Heart right ventricle (tissue), 16 donors: ENCODE measurements around the gene SHROOM4. TPM values are rescaled to one million over a fixed set of nuclear protein-coding genes. Genes with fewer than 3 reads are reported as not detected.

ENCODE experiments used
- ATAC-seq, 8 donors: fragments of 200-7000 bp; cut with Tn5 transposase; one replicate each; pipeline ENCODE4 v1.9.1; 2020; ENCODE audit warnings: mild to moderate bottlenecking in 8 of 8, moderate library complexity in 8 of 8, moderate number of reproducible peaks in 1 of 8
- DNase-seq, 2 donors: peaks; one replicate each; pipeline ENCODE4 v3.0.0-alpha.2; 2020
- H3K27ac ChIP-seq, 10 donors: fragments of 200-600 bp; sonication (generic) in 2 of 10; one replicate each; pipeline versions ENCODE4 v1.5.0 to v1.8.0; 2020 to 2022; ENCODE audit warnings: mild to moderate bottlenecking in 3 of 10
- H3K27me3 ChIP-seq, 7 donors: fragments of 200-600 bp; one replicate each; pipeline ENCODE4 v1.8.0; 2021 to 2022; ENCODE audit warnings: mild to moderate bottlenecking in 2 of 7
- H3K36me3 ChIP-seq, 9 donors: fragments of 200-600 bp; sonication (generic) in 1 of 9; one replicate each; pipeline versions ENCODE4 v1.5.0 to v1.8.0; 2020 to 2022; ENCODE audit warnings: mild to moderate bottlenecking in 2 of 9
- H3K4me1 ChIP-seq, 9 donors: fragments of 200-600 bp; sonication (generic) in 1 of 9; one replicate each; pipeline versions ENCODE4 v1.5.0 to v1.8.0; 2020 to 2022; ENCODE audit warnings: mild to moderate bottlenecking in 4 of 9
- H3K4me3 ChIP-seq, 10 donors: fragments of 200-600 bp; sonication (generic) in 2 of 10; one replicate each; pipeline versions ENCODE4 v1.5.0 to v1.8.0; 2020 to 2022; ENCODE audit warnings: mild to moderate bottlenecking in 7 of 10, moderate library complexity in 2 of 10
- H3K9me3 ChIP-seq, 11 donors: fragments of 200-600 bp in 10 of 11; sonication (generic) in 2 of 11; one replicate each; pipeline versions ENCODE4 v1.5.0 to v1.8.0; 2013 to 2022; ENCODE audit warnings: mild to moderate bottlenecking in 2 of 11, control low read depth in 1 of 11, moderate library complexity in 1 of 11
- WGBS, 2 donors: extraction: QIAGEN DNeasy Blood & Tissue Kit; methylation state at CpG; one replicate each; pipeline ENCODE4 v1.1.7; 2013; ENCODE audit warnings: inconsistent platforms in 1 of 2; 5-methylcytosine and 5-hydroxymethylcytosine counted together
- intact Hi-C, 10 donors: fragments of 100-400 bp; cut with DNase I; formaldehyde crosslinking; loops; one replicate each; pipeline versions ENCODE4 v1.11.1 to v1.14.2; 2022
- polyA plus RNA-seq, 2 donors: library from polyadenylated mRNA; stranded (reverse); fragments of 200-250 nt; gene quantifications; one replicate each; pipeline ENCODE4 v1.2.3, GENCODE V29; 2013
- total RNA-seq, 10 donors: library from RNA; stranded (reverse); fragmentation: NEBNext Ultra II Directional in 3 of 10; extraction: Animal tissue kit (Norgen Biotek cat#: 25700) in 3 of 10; gene quantifications; one replicate each; pipeline versions ENCODE4 v1.2.1 to v1.2.4, GENCODE V29; 2021 to 2023
- TF ChIP-seq, protein P1 (sequence below), 9 donors: fragments of 200-600 bp; sonication (generic) in 2 of 9; IDR thresholded peaks; one replicate each; pipeline versions ENCODE4 v1.5.0 to v1.8.0; 2021 to 2022; ENCODE audit warnings: antibody characterized with exemption in 9 of 9, mild to moderate bottlenecking in 5 of 9, moderate library complexity in 1 of 9
- donor health status: Arrhythmogenic right ventricular cardiomyopathy.
- donor health status: ischemic (EF 13 %, LVEDD 7.1; RV severe dilation, severe dysfunction).
- donor health status: healthy with polysubstance abuse.
- donor health status: DM: no; HTN: yes; CAD: no.
- donor health status: DM: no; HTN: no; CAD: no.
- donor health status: ischemic (EF 25% LVEDD 6.9; RV normal size, moderate dysfunction).
- donor health status: ischemic (EF 25% LVEDD 5.7; RV mildly dilated, moderate dysfunction).
- donor health status: healthy.
- donor health status: DM: yes; HTN: yes; CAD: no.
- donor health status: Ischemic cardiomyopathy.
- donor health status: ischemic (EF 35%, LVEDD 5.7; RV mildly dilated, moderate dysfunction).
- donor health status: nonischemic (EF 11% LVEDD 7.7; RV severe dilation, severe dysfunction).
- donor health status: DM: yes; HTN: yes; CAD: no.
- donor health status: PGD.
- donor health status: ischemic (EF 29% LVEDD 5.4; RV normal size, mild dysfunction).
- donor health status: nonischemic (EF 23%, LVEDD 6.1; RV moderate dilation, normal function).

Gene SHROOM4
- total and polyA plus RNA-seq, 12 donors: 3.6 to 17.9 (median 11.0) TPM

DNA sequence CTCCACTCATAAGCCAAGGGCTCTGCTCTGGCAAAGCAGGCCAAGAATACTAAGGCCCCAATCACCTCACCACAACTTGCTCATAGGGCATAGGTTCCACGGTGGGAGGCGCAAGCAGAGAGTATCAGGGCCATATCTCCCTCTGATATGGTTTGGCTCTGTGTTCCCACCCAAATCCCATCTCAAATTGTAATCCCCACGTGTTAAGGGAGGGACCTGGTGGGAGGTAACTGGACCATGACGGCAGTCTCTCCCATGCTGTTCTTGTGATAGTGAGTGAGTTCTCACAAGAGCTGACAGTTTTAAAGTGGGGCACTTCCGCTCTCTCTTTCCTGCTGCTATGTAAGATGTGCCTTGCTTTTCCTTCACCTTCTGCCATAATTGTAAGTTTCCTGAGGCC lies 88.7 kb downstream of the SHROOM4 start:
- DNase-seq: no peak
- H3K36me3 ChIP-seq: no peaks in the 10 kb centered on the region
- H3K4me3 ChIP-seq: no peak overlapping the region
- WGBS, 2 donors: 81 to 85% methylated on average over 5 of the region's 5 CpGs
- no peak overlapping the region for H3K27ac ChIP-seq
- H3K9me3 ChIP-seq: no peaks in the 10 kb centered on the region
- intact Hi-C loops: no loop called here
- H3K4me1 ChIP-seq: no peaks in the 10 kb centered on the region
- TF ChIP-seq, protein P1, sequence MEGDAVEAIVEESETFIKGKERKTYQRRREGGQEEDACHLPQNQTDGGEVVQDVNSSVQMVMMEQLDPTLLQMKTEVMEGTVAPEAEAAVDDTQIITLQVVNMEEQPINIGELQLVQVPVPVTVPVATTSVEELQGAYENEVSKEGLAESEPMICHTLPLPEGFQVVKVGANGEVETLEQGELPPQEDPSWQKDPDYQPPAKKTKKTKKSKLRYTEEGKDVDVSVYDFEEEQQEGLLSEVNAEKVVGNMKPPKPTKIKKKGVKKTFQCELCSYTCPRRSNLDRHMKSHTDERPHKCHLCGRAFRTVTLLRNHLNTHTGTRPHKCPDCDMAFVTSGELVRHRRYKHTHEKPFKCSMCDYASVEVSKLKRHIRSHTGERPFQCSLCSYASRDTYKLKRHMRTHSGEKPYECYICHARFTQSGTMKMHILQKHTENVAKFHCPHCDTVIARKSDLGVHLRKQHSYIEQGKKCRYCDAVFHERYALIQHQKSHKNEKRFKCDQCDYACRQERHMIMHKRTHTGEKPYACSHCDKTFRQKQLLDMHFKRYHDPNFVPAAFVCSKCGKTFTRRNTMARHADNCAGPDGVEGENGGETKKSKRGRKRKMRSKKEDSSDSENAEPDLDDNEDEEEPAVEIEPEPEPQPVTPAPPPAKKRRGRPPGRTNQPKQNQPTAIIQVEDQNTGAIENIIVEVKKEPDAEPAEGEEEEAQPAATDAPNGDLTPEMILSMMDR (IDR thresholded peaks at IDR 0.05): no peak
- peaks cover 0 to 4% (median 0%) of the 10 kb centered on the region in 7 donors for H3K27me3 ChIP-seq
- ATAC-seq: no peak

DNA sequence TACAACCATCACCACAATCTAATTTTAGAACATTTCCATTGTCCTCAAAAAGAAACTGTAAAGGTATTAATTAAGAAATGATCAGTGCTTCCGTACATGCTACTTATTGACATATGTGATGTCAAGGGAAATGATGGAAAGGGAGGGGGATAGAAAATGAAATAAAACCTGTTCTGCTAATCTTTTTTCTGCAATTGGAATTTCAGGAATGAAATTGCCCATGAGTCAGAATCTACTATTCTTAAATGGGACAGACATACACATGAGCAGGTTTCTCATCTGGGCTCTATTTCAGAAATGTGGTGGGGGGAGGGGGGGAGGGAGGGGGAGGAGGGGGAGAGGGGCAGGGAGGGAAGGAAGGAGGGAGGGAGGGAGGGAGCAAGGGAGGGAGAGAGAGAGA lies 91.0 kb downstream of the SHROOM4 start:
- ATAC-seq: no peak
- Histone ChIP-seq H3K27me3 (peaks cover 0 to 4% (median 0%) of the 10 kb centered on the region in 7 donors), H3K27ac (no peak overlapping the region), H3K4me3 (no peak overlapping the region), H3K4me1 (no peaks in the 10 kb centered on the region), H3K9me3 (no peaks in the 10 kb centered on the region), H3K36me3 (no peaks in the 10 kb centered on the region)
- TF ChIP-seq, protein P1 (IDR thresholded peaks at IDR 0.05): no peak
- WGBS, 2 donors: 90 to 93% methylated on average over 1 of the region's 1 CpG
- DNase-seq: no peak
- intact Hi-C loops: no loop called here

DNA sequence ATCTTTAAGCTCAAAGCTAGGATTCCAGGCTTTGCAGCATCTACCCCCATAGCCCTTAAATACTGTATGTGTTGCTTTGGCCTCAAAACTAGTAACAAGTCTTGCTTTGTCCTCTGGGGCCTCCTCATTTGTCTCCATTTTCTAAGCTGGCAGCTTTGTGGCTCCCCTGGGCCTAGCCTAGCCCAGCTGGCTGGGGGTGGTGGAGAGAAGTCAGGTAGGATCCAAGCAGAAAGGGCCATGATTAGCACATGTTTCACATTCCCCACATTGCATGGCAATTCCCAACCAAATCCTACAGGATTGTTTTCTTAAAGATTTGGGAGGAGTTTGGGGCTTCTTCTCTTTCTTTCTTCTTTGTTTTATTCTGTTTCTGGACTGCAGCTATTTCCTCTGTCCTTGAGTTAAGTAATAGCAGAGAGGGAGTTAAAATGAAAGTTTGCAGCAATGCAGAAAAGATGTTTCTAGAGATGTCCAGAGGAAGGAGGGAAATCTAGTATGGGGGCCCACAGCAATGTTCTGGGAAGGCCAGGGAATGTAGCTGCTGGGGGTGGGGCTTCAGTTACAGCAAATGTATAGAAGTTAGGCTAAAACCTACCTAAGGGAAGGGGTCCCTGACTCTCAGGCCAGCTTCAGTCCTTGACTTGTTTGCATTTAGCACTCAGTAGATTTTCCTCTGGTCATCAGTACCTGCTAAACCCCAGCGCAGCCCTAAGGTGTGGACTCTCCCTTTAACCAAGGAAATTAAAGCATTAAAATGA lies 92.1 kb downstream of the SHROOM4 start:
- Histone ChIP-seq H3K4me3 (no peak overlapping the region), H3K36me3 (no peaks in the 10 kb centered on the region), H3K9me3 (no peaks in the 10 kb centered on the region), H3K4me1 (no peaks in the 10 kb centered on the region), H3K27me3 (peaks cover 0 to 11% (median 0%) of the 10 kb centered on the region in 7 donors), H3K27ac (no peak overlapping the region)
- no peak for ATAC-seq
- TF ChIP-seq, protein P1 (IDR thresholded peaks at IDR 0.05): no peak
- WGBS, 2 donors: 91 to 100% methylated on average over 1 of the region's 1 CpG
- intact Hi-C loops: no loop called here
- no peak for DNase-seq

DNA sequence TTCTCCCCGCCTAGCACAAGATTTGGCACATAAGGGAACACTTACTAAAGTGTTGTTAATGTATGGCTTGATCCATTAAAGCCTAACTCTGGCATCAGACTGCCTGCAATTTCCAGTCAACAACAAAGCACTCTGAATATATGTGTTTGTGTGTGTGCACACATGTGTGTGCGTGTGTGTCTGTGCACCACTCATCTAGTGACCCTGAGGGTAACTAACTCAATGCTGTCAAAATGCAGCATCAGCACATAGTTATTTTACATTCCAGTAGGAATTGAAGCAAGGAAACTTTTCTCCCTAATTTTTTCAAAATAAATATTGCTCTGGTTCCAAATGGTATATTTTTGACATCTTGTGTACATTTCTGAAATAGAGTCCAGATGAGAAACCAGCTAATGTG lies 94.4 kb downstream of the SHROOM4 start:
- WGBS, 2 donors: 97 to 100% methylated on average over 2 of the region's 2 CpGs
- H3K27me3 ChIP-seq: peaks cover 0 to 9% (median 0%) of the 10 kb centered on the region in 7 donors
- TF ChIP-seq, protein P1 (IDR thresholded peaks at IDR 0.05): no peak
- no peak overlapping the region for H3K4me3 ChIP-seq
- no peaks in the 10 kb centered on the region for H3K9me3 ChIP-seq
- intact Hi-C loops: no loop called here
- no peaks in the 10 kb centered on the region for H3K4me1 ChIP-seq
- H3K36me3 ChIP-seq: no peaks in the 10 kb centered on the region
- ATAC-seq (no peak), DNase-seq (no peak)
- H3K27ac ChIP-seq: no peak overlapping the region
